Pulmonary artery endothelial cell (primary cell): ENCODE data around the gene DPH6. TPM values are rescaled to one million over a fixed set of nuclear protein-coding genes. Genes with fewer than 3 reads are reported as not detected.

Experiments used
- DNase-seq: peaks from one replicate; pipeline ENCODE4 v3.0.0-alpha.2; 2011; ENCODE audit warnings: low read depth, low spot score
- total RNA-seq: library from RNA; depleted of rRNA; stranded (reverse); fragments of >200 nt; gene quantifications from 2 replicates; pipeline ENCODE4 v1.2.3, GENCODE V29; 2014

DPH6 gene
- total RNA-seq, 1 donor from 2014 or later = 15.4 TPM

DNA sequence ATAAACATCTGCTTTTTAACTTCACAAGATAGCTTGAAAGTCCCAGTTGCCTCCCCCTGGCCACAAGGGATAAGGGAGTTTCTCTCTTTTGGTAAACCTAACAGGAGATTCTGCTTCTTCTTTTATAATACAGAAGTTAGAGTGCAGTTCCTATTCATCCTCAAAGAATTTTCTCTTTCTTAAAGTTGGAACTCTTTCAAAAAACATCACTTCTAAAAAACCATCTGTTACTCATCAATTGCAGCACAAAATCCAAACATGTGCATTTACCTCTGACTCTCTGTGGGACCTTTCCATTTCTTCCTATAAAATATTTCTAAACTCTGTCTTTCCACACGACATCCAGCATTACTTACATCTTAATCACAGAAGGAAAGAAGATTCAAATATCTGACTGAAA, 5.1 kb downstream of the DPH6 start:
- DNase-seq = no peak

DNA sequence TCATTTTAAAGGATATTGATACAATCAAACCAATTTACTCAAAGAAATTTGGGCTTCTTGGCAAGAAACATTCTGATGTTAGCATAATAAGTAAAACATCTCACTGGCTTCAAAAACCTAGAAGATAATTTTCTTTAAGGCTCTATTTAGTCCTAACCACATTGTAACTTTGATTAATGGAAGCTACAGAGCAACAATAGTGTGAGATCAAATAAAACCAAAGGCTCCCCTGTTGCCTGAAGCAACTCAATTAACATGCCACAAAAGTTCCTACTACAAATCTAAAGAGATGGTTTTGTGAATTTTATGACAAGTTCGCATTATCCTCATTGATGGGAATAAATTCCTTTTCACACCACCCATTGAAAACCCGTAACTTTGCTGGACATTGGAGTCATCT, 5.9 kb downstream of the DPH6 start:
- no peak for DNase-seq

DNA sequence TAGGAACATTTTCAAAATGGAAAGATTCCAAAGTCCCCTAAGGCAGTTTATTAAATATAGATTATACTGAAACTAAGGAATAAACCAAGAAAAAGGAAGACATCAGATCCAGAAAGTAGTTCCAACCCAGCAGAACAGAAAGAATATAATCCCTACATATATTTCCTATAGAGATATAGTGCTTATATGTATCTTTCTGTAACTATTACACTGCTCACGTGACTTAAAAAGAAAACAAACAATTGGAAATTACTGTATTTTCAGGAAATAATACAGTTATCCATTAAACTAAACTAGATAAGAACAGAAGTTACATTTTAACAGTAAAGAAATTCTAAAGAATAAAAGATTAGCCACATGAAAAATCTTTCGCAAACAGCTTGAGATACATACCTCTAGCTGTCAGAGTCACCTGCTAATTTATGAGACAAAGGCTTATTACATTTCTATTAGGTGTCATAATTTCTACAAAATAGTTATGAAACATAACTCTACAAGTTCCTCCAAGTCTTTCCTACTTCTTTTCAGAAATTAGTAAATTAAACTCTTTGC, 10.5 kb downstream of the DPH6 start:
- DNase-seq = no peak

DNA sequence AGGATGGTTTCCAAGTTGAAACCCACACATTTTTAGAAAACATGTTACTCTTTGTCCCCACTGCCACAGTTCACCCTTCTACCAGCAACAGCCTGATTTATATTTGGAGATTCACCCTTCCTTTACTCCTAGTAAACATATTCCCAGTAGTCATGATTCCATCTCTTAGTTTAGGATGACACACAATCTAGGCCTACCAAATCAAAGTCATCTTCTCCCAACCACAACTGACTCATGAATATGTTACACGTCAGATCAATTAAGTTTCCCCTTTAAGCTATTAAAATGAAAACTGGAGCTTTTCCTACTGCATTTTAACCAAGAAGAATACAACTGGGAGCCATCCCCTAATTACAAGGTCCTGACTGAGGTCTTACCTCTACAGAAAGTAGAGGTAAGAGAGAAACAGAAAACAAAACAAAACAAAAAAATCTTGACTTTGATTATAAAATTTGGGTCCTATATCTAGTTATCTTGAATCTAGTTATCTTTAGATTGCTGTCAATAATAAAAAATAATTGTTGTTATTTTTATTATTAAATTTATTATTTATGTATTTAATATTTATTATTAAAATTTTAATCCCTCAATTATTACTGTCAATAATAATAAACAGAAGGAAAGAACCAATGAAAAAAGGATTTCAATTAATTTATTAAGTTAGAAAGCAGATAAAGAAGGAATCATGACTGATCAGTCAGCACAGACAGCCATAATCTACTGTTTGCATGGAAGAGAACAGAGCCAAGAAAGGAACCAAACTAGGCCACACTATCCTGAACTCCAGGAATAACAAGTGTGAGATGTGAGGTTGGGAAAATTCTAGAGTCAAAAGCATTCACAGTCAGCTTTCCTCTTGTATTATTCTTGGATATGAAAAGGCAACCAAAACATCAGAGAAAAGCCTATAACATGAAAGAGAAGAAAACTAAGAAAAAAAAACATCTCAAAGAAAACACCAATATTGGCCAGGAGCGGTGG, 12.5 kb downstream of the DPH6 start:
- no peak for DNase-seq

DNA sequence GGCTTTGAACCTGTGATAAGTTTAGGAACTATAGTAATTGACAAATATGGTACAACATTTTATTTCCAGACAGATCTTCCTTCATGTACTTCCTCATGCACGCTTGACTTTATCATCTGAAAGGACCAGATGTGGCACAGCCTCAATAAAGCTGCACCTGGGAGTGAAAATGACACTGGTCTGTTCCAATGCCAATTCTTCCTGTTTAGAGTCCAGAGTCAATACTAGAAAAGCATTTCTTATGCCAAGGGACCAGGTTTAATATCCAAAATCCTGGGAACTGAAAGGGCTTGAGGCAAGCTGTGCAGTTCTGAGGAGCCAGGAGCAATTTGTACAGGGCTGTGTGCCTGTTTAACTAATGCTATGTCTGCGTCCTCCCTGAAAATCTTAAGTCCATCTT, 15.3 kb downstream of the DPH6 start:
- no peak for DNase-seq

DNA sequence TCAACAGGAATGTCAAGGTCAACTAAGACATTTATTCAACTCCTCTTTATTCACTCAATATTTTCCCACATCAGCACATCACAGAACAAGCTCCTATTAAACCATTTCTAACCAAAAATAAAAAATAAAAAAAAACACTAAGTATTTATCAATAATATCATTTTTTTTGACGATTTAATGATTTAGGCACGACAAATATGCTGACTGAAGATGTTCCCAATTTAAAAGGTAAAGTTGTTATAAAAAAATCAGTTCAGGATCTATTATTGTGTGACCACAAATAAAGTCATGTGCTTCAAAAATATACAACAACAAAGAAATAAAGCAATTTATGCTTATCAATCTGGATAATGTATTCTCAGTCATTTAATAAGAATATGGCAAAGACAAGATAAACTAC, 16.2 kb downstream of the DPH6 start:
- DNase-seq = no peak

DNA sequence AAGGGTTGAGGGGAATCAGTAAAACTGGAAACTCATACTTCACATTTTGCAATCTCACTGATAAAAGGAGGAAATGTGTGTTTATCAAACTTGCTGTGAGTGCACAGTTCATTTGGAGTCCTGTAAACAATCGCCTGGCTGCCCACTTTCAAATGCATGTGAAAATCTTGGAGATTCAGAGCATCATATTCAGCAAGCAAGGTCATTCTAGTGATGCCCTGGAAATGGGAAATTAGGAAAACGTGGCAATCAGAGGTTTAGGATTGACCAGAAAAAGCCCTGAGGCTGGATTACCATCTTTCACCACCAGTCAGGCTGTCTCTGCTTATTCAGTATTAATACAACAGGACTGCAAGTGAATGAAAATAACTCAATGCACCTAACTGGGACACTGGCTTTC, 23.9 kb downstream of the DPH6 start:
- DNase-seq = peak; percentile 54

DNA sequence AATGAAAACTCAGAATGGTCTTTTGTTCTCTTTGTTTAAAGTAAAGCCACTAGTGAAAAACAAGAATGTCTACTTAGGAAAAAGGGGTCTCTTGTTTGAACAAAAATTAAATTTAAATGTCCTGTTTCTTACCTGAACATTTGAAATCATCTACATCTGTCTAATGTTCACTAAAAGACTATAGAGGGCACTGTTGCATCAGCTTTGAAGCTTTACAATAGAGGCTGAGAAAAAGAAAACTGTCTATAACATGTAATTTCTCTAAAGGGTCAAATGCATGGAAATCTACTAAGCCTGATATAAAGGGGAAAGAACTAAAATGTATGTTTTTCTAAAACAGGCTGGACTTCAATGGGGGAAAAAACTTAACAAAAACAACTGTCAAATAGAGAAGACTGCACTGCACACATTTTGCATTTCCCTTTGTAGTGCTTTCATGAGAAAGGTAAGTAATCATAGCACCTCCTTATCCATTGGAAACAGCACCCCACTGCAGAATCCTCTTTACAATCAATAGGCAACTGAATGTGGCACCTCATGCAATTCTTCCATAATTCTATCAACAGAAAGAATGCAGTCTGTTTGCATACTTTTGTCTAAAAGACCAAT, 26.3 kb downstream of the DPH6 start:
- peak; percentile 17 for DNase-seq

DNA sequence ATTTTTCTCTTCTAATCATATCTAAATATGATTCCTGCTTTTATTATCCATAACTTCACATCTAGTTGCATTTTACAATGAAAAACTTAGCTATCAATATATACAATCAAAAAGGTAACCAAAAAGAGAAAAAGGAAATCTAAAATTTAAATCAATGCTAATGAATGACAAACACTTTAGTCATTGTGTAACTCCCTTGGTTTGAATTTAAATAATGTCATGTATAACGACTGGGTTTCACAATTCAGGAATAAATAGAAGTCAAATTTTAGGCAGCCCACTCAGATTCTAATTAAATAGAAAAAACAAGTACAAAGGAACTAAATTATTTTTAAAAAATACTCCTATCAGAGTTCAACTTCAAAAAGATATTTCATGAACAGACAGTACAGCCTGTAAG, 26.9 kb downstream of the DPH6 start:
- DNase-seq = no peak

DNA sequence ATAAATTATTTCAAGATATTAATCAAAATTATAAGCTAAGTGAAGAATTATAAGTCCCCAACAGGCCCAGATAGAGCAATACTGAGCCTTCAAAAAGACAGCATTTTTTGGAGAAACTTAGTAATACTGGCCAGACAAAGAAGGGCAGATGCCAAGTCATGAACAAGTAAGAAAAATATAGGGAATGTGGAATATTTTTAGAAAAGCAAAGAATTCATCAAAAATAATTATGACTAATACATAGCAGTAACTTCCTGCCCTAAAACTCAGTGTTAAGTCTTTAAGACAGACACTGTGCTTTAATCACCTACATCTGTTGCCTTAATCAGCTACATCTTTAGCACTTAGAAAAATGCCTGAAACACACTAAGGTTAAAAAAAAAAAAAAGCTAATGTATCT, 31.2 kb downstream of the DPH6 start:
- no peak for DNase-seq

DNA sequence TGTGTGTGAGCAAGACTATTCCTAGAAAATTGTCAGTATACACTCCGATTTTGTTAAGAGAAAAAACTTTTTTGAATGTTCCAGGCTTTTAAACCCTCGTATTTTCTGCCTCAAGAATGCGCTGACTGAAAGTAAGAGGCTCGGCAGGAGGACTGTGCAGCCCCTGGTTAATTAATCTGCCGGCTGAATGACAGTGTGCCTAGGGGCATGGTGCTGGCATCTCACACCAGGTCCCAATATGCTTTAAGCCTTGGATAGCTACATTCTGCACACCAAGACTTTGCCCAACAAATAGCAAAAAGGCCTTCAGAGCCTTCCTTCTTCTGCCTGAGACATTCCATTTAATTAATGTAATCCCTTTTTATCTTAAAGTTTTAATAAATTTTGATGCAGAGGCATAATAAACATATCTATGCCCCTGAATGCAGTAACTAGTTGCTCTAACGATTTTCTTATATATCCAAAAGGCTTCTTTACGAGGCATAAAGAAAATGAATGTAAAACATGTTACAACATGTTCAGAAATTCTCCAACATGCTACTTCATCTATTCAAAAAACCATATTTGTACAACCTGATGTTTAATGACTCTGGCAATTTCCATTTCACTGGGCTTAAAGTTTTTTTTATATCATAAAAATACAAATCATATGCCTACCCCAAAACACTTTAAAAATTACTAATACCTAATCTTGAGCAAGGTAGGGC, 37.9 kb downstream of the DPH6 start:
- no peak for DNase-seq

DNA sequence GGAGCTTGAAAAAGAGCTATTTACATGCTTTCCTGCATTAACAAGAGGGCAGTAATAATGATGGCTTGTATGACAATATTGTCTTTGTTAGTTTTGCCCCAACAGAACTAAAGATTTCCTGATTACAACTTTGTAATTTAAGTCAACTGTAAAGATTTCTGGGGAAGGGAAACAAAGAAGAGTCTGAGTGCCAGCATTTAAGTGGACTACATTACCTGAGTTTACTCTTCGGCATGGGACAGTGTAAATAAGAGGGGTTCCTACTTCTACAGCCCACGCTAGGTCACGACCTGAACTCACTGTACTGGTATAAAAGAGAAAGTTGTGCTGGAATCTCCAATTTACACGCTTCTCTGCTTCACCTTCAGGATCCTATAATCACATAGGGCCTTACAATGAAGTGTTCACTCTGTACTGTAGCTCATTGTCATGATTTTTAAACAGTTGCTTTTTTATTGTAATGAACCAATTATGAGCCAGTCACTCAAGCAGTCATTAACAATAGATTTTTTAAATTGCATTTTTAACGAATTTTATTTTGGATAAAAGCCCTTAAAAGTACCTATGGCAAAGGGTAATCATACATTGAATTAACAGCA, 39.6 kb downstream of the DPH6 start:
- DNase-seq = no peak

DNA sequence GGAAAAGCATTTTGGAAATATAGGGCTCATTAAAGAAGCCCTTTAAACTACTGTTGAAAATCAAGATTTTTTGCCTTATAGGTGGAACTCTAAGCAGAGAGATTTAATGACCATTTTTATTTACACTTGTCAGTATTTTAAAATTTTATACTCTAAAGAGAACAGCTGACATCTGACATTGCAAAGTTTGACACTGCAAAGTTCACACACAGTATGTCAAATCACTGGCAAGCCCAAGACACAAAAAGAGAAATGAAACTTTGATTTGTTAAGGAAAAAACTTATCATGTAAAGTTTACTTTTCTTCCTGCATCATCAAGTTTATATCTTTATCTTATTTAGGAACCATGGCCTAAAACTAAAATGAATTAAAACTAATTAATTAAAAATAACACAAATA, 40.2 kb downstream of the DPH6 start:
- no peak for DNase-seq

DNA sequence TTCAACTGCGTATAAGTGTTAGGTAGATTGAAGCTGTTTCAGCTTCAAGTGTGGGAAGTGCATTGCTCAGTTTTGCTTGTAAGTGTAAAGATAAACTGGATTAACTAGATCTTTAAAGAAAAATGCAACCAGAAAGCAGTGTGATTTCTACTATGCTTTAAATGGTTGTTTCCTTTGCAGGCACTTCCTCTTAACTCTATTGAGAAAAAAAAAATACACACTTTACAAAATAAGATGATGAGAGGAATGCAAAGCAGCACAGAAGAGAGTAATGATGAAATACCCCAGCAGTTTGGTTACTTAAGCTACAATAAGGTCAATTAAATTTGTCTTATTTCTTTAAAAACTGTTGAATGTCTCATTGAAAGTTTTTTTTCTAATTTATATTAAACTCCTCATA, 40.8 kb downstream of the DPH6 start:
- DNase-seq = no peak

DNA sequence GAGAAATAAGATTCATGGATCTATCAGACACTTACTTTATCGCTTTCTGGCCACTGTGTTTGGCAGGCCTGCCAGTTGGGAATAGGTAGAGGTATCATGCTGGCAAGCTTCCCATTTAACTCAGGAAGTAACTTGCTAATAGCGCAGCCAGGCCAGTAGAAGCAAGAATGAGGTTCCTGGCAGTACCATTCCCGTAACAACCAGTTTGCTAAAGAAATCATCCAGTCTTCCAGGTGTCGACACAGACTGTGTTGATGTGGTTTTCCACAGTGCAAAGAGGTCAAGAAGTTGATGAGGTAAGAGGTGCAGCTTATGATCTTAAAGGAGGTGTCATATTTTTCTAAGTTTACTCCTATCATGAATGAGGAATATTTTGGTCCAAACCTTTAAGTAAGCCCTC, 46.2 kb downstream of the DPH6 start:
- no peak for DNase-seq

DNA sequence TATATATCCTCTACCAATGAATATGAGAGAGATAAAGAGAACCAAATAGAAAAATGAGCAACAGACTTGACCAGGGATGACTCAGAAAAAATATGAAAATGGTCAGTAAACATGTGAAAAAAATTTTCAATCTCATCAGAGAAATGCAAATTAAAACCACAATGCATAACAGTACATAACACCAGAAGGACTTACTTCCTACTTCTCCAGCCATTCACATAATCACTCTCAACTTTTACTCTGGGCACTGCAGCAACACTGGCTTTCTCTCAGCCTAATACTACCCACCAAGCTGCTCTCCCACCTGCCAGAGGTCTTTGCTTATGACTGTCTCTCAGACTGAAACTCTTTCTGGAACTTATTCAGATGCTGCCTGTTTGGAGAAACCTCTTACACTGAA, 49.4 kb downstream of the DPH6 start:
- DNase-seq = no peak

DNA sequence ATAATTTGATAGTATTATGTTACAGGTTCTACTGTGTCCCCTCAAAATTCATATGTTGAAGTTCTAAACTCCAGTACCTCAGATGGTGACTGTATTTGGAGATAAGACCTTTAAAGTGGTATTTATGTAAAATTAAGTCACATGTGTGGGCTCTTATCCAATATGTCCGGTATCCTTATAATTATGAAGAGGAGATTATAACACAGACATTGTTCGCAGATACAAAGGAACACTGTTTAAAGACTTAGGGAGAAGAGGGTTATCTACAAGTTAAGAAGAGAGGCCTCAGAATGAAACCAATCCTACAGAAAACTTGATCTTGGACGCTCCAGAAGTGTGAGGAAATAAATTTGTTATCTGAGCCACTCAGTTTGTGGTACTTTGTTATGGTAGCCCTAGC, 50.9 kb downstream of the DPH6 start:
- DNase-seq = no peak

DNA sequence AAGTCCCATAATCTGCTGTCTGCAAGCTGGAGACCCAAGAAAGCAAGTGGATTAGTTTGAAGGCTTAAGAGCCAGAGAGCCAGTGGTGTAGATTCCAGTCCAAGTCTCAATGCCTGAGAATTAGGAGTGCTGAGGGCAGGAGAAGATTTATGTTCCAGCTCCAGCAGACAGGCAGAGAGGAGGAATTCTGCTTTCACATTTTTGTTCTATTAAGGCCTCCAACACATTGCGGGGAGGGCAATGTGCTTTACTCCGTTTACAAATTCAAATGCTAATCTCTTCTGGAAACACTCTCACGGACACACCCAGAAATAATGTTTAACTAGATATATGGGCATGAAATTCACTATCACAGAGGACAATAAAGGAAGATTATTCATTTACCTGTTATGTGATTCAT, 54.0 kb downstream of the DPH6 start:
- no peak for DNase-seq

DNA sequence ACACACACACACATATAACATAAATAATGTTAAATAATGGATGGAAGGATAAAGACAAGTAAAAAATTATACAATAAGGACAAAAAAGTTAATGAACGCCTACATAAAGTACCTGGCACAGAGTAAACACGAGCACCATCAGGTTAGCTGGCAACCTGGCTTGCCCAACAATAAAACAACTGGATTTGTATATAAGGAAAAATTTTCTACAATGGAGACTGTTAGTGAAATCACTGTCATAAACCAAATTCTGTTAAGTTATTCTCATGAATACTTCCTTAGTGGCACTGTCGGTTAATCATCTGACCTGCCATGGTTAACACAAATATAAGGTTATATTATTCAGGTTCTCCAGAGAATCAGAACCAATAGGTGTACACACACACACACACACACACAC, 54.8 kb downstream of the DPH6 start:
- DNase-seq = no peak

DNA sequence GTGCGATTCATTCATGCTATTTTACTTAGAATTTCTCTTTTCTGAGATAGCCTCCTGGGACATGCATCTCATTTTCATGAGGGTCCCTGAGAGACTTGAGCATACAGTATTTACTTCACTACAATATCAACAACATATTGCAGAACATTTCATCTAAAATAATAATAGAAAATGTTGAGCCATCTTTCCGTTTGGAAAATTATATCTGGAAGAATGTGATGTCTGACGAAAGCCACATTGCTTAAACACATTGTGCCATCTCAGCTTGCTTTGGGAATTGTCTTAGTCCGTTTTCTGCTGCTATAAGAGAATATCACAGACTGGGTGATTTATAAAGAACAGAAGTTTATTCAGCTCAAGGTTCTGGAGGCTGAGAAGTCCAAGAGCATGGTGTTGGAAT, 55.5 kb downstream of the DPH6 start:
- DNase-seq = no peak

DNA sequence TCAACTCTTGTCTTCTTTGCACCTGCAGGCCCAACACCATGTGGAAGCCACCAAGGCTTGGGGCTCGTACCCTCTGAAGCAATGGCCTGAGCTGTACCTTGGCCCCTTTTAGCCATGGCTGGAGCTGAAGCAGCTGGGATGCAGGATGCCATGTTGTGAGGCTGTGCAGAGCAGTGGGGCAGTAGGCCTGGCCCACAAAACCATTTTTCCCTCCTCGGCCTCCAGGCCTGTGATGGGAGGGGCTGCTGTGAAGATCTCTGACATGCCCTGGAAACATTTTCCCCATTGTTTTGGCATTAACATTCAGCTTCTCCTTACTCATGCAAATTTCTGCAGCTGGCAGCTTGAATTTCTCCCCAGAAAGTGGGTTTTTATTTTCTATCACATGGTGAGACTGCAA, 58.5 kb downstream of the DPH6 start:
- no peak for DNase-seq

DNA sequence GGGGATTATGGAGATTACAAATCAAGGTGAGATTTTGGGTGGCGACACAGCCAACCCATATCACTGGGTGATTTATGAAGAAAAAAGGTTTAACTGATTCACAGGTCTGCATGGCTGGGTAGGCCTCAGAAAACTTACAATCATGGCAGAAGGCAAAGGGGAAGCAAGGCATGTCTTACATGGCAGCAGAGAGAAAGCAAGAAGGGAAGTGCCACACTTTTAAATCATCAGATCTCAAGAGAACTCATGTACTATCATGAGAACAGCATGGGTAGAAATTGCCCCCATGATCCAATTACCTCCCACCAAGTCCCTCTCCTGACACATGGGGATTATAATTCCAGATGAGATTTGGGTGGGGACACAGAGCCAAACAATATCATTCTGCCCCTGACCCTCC, 59.7 kb downstream of the DPH6 start:
- no peak for DNase-seq
